ENCODE measurements around the gene TGFB1I1. TPM values are rescaled to one million over a fixed set of nuclear protein-coding genes. Genes with fewer than 3 reads are reported as not detected.

TGFB1I1 gene
- polyA plus RNA-seq, 2 of the 4 experiments (the other 2 are of a cell fraction): 8.3 to 75.1 TPM

- TF ChIP-seq RNF2 (IDR thresholded peaks at IDR 0.05; ENCODE audit: borderline replicate concordance, low read depth) (no peak), HES2 (IDR thresholded peaks at IDR 0.05) (no peak), NR3C1 (IDR thresholded peaks at IDR 0.05) (no peak)
Measured at GRCh38 chr16:31461921-31462804, 9.8 kb upstream of the TGFB1I1 start (continued).

GRCh38 chr16:31464348-31464769 lies 7.6 kb upstream of the TGFB1I1 start:
- Histone ChIP-seq H3K4me3 (no peak overlapping the region), H3K9me3 (no peaks in the 10 kb centered on the region), H3K4me1 (peaks cover 4% of the 10 kb centered on the region; the same call in 2 of the 3 replicates), H3K4me2 (no peak overlapping the region), H3K27ac (no peak overlapping the region)
- ChIA-PET CTCF (no interaction called here), POLR2A (no interaction called here)
- DNase-seq (ENCODE audit: low read depth in 1 of 2, low spot score in 1 of 2) (no peak), ATAC-seq (no peak), FAIRE-seq (no peak)
- 96% methylated on average over 30 of the region's 36 CpGs for WGBS (ENCODE audit: missing lambda C conversion rate)
- TF ChIP-seq EP300 (IDR thresholded peaks at IDR 0.05) (no peak), BCL3 (IDR thresholded peaks at IDR 0.05) (no peak), NPAS2 (CRISPR knock-in tag; IDR thresholded peaks at IDR 0.05; ENCODE audit: borderline replicate concordance) (no peak), ZNF302 (CRISPR knock-in tag; IDR thresholded peaks at IDR 0.05) (no peak), RARB (CRISPR knock-in tag; IDR thresholded peaks at IDR 0.05) (no peak), RAD21 (conservative IDR thresholded peaks at IDR 0.05 in 1 of 2, IDR thresholded peaks at IDR 0.05 in 1 of 2) (no peak), SREBF2 (IDR thresholded peaks at IDR 0.05) (no peak), RCOR1 (IDR thresholded peaks at IDR 0.05; ENCODE audit: low read depth, low read length) (no peak), MAFK (IDR thresholded peaks at IDR 0.05; ENCODE audit: partially characterized antibody) (no peak), REST (IDR thresholded peaks at IDR 0.05) (no peak), KDM1A (IDR thresholded peaks at IDR 0.05; ENCODE audit: low read depth) (no peak), FOXS1 (CRISPR knock-in tag; IDR thresholded peaks at IDR 0.05) (no peak), CBX8 (IDR thresholded peaks at IDR 0.05) (no peak), JUNB (IDR thresholded peaks at IDR 0.05) (no peak), RFX5 (IDR thresholded peaks at IDR 0.05) (no peak), CHD4 (IDR thresholded peaks at IDR 0.05; ENCODE audit: borderline replicate concordance) (no peak), MAZ (IDR thresholded peaks at IDR 0.05; ENCODE audit: borderline replicate concordance, low read depth, low read length) (no peak), FOSB (CRISPR knock-in tag; IDR thresholded peaks at IDR 0.05) (no peak), EHMT2 (IDR thresholded peaks at IDR 0.05; ENCODE audit: low read depth) (no peak), RNF2 (IDR thresholded peaks at IDR 0.05; ENCODE audit: borderline replicate concordance, low read depth) (no peak)

Data from A549 (cell line).